ENCODE results near the gene SCRN2.

GRCh38 chr17:47831934-47832327 lies 9.1 kb downstream of the SCRN2 start:
- no peak for TF ChIP-seq EP300 (IDR thresholded peaks at IDR 0.05)
- no peak for TF ChIP-seq CTCF (IDR thresholded peaks at IDR 0.05)
- TF ChIP-seq POLR2AphosphoS5 (IDR thresholded peaks at IDR 0.05), result no peak
